GM12872 (cell line): ENCODE data around the gene TMEM219.

Experiments used
- CTCF ChIP-seq: IDR thresholded peaks from 3 replicates; pipeline ENCODE4 v1.5.1; 2011; ENCODE audit warnings: low read depth, mild to moderate bottlenecking, low read length, moderate library complexity; ENCODE audit not compliant: insufficient read depth

TMEM219 gene

GRCh38 chr16:30004424-30004776 is 42.5 kb downstream of the TMEM219 start:
- no peak for TF ChIP-seq CTCF

- no peak for TF ChIP-seq CTCF
Measured at GRCh38 chr16:30004811-30005242, 42.9 kb downstream of the TMEM219 start.

GRCh38 chr16:30005341-30006094 is 43.6 kb downstream of the TMEM219 start:
- peak; percentile 81 for TF ChIP-seq CTCF

GRCh38 chr16:30006095-30006473 is 44.2 kb downstream of the TMEM219 start:
- no peak for TF ChIP-seq CTCF

GRCh38 chr16:30006659-30007377 is 44.9 kb downstream of the TMEM219 start:
- no peak for TF ChIP-seq CTCF

GRCh38 chr16:30007378-30007895 is 45.6 kb downstream of the TMEM219 start:
- no peak for TF ChIP-seq CTCF

GRCh38 chr16:30009085-30009862 is 47.4 kb downstream of the TMEM219 start:
- no peak for TF ChIP-seq CTCF
